Neural cell (in vitro differentiated cells): ENCODE data around the gene ANKS1B. TPM values are rescaled to one million over a fixed set of nuclear protein-coding genes. Genes with fewer than 3 reads are reported as not detected.

Source experiments
- H2AFZ ChIP-seq: fragments of 200-600, 300-800 bp; sonication (generic), shearing (Covaris generic); 2 replicates; pipeline ENCODE4 v1.6.0; 2014; ENCODE audit warnings: low read depth, mild to moderate bottlenecking, antibody characterized with exemption, low read length, moderate library complexity
- H3F3A ChIP-seq: fragments of 200-600 bp; shearing (Covaris generic); 2 replicates; pipeline ENCODE4 v1.6.1; 2016; ENCODE audit warnings: mild to moderate bottlenecking, moderate library complexity, mixed read lengths, antibody characterized with exemption, low read length; ENCODE audit not compliant: insufficient read depth, poor library complexity, severe bottlenecking
- H3K27ac ChIP-seq: fragments of 200-600, 300-800 bp; sonication (generic), shearing (Covaris generic); 2 replicates; pipeline ENCODE4 v1.5.1; 2014; ENCODE audit warnings: mild to moderate bottlenecking, low read length, moderate library complexity
- H3K27me3 ChIP-seq: fragments of 300-800, 200-600 bp; sonication (generic), shearing (Covaris generic); 2 replicates; pipeline ENCODE4 v1.6.0; 2014; ENCODE audit warnings: mild to moderate bottlenecking, low read depth, low read length, moderate library complexity; ENCODE audit not compliant: insufficient read depth
- H3K36me3 ChIP-seq: fragments of 300-800, 200-600 bp; sonication (generic), shearing (Covaris generic); 2 replicates; pipeline ENCODE4 v1.5.1; 2014; ENCODE audit warnings: mild to moderate bottlenecking, antibody characterized with exemption, low read length, moderate library complexity; ENCODE audit not compliant: insufficient read depth
- H3K4me2 ChIP-seq: fragments of 300-800, 200-600 bp; sonication (generic), shearing (Covaris generic); 2 replicates; pipeline ENCODE4 v1.6.0; 2014; ENCODE audit warnings: mild to moderate bottlenecking, low read length
- H3K4me3 ChIP-seq: fragments of 300-800, 200-600 bp; sonication (generic), shearing (Covaris generic); 2 replicates; pipeline ENCODE4 v1.5.1; 2014; ENCODE audit warnings: mild to moderate bottlenecking, low read length, moderate library complexity
- H3K79me2 ChIP-seq: fragments of 200-600 bp; shearing (Covaris generic); replicated peaks from 2 replicates; pipeline ENCODE4 v1.6.0; 2014; ENCODE audit warnings: mild to moderate bottlenecking, low read length, moderate library complexity; ENCODE audit not compliant: insufficient read depth
- H3K9ac ChIP-seq: fragments of 300-800, 200-600 bp; sonication (generic), shearing (Covaris generic); 2 replicates; pipeline ENCODE4 v1.6.1; 2016; ENCODE audit warnings: mild to moderate bottlenecking, low read length, mixed read lengths
- H3K9me2 ChIP-seq: fragments of 200-600 bp; shearing (Covaris generic); 2 replicates; pipeline ENCODE4 v1.6.1; 2016; ENCODE audit warnings: mild to moderate bottlenecking, low read length, mixed read lengths; ENCODE audit not compliant: insufficient read depth
- H3K9me3 ChIP-seq: fragments of 200-600, 300-800 bp; sonication (generic), shearing (Covaris generic); 2 replicates; pipeline ENCODE4 v1.6.1; 2016; ENCODE audit warnings: mild to moderate bottlenecking, mixed run types, low read length, moderate library complexity, mixed read lengths
- H4K20me1 ChIP-seq: fragments of 200-600 bp; shearing (Covaris generic); 2 replicates; pipeline ENCODE4 v1.6.1; 2016; ENCODE audit warnings: mild to moderate bottlenecking, mixed run types; ENCODE audit not compliant: insufficient read depth
- CTCF ChIP-seq: fragments of 450-650 bp; IDR thresholded peaks from 2 replicates; pipeline ENCODE4 v1.5.1; 2014; ENCODE audit warnings: antibody characterized with exemption, mild to moderate bottlenecking, moderate library complexity; ENCODE audit not compliant: poor library complexity, severe bottlenecking
- EP300 ChIP-seq: fragments of 450-650 bp; conservative IDR thresholded peaks from 2 replicates; pipeline ENCODE4 v1.6.1; 2014; ENCODE audit warnings: antibody characterized with exemption, mild to moderate bottlenecking, moderate library complexity; ENCODE audit not compliant: poor library complexity, severe bottlenecking
- EZH2 ChIP-seq: fragments of 200-600, 300-800 bp; shearing (Covaris generic), sonication (generic); IDR thresholded peaks from 2 replicates; pipeline ENCODE4 v1.6.1; 2014; ENCODE audit warnings: antibody characterized with exemption, low read length, borderline replicate concordance, mild to moderate bottlenecking; ENCODE audit not compliant: insufficient read depth, poor library complexity, severe bottlenecking
- MXI1 ChIP-seq: fragments of 450-650 bp; conservative IDR thresholded peaks from 2 replicates; pipeline ENCODE4 v1.6.1; 2014; ENCODE audit warnings: antibody characterized with exemption, mild to moderate bottlenecking; ENCODE audit not compliant: poor library complexity, severe bottlenecking
- POLR2AphosphoS5 ChIP-seq: IDR thresholded peaks from 2 replicates; pipeline ENCODE4 v1.6.1; 2012
- RAD21 ChIP-seq: fragments of 450-650 bp; conservative IDR thresholded peaks from 2 replicates; pipeline ENCODE4 v1.6.1; 2014; ENCODE audit warnings: antibody characterized with exemption, mild to moderate bottlenecking, moderate library complexity
- REST ChIP-seq: IDR thresholded peaks from 2 replicates; pipeline ENCODE4 v1.6.1; 2012; ENCODE audit warnings: borderline replicate concordance
- SMC3 ChIP-seq: fragments of 450-650 bp; conservative IDR thresholded peaks from 2 replicates; pipeline ENCODE4 v1.6.1; 2014; ENCODE audit warnings: antibody characterized with exemption, mild to moderate bottlenecking, moderate library complexity; ENCODE audit not compliant: poor library complexity
- TAF1 ChIP-seq: IDR thresholded peaks from 2 replicates; pipeline ENCODE4 v1.6.1; 2012; ENCODE audit warnings: low read depth
- polyA plus RNA-seq: library from polyadenylated mRNA; depleted of rRNA; stranded (reverse); fragments of >200 nt; gene quantifications from 2 replicates; pipeline ENCODE4 v1.2.3, GENCODE V29; 2014

Gene ANKS1B
- polyA plus RNA-seq, 1 donor from 2014 or later, result 65.6 TPM

DNA sequence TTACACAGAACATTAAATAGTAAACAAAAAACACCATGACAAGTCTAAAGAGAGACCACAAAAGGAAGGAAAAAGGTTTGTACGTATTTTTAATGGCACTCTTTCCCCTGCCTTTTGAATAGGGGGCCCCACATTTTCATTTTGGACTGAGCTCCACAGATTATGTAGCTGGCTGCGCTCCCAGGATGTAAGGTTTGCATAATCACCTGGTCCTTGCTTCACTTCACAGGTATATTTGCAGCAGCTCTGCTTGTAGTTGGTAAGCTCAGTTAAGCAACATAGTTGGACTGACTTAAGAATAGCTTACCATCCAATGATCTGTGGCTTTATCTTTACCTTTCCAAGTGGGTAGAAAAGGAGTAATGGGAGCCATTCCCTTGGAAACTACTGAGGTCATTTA lies 885.0 kb downstream of the ANKS1B start:
- Histone ChIP-seq H3K9ac (no peak overlapping the region), H3K27ac (no peak overlapping the region)
- no peak for TF ChIP-seq SMC3
- no peak for TF ChIP-seq RAD21
- TF ChIP-seq REST, result no peak
- TF ChIP-seq POLR2AphosphoS5, result no peak
- no peak for TF ChIP-seq CTCF
- no peak for TF ChIP-seq EP300
- TF ChIP-seq EZH2, result no peak
- no peak for TF ChIP-seq TAF1
- TF ChIP-seq MXI1, result no peak

GRCh38 chr12:99097171-99097570 lies 887.6 kb downstream of the ANKS1B start:
- no peak overlapping the region for H3K4me2 ChIP-seq
- no peak for TF ChIP-seq SMC3
- no peak for TF ChIP-seq REST
- no peak for TF ChIP-seq CTCF
- no peak for TF ChIP-seq POLR2AphosphoS5
- TF ChIP-seq RAD21, result no peak
- no peak for TF ChIP-seq EZH2
- no peak for TF ChIP-seq EP300
- TF ChIP-seq MXI1, result no peak
- TF ChIP-seq TAF1, result no peak

More for the DNA sequence above, 885.0 kb downstream of the ANKS1B start:
- Histone ChIP-seq H3K79me2 (no peaks in the 10 kb centered on the region), H3K4me3 (no peak overlapping the region), H4K20me1 (no peaks in the 10 kb centered on the region), H3K27me3 (no peaks in the 10 kb centered on the region), H3F3A (no peaks in the 10 kb centered on the region), H3K36me3 (no peaks in the 10 kb centered on the region), H3K9me3 (no peaks in the 10 kb centered on the region), H3K4me2 (no peak overlapping the region), H3K9me2 (no peaks in the 10 kb centered on the region), H2AFZ (no peak overlapping the region)

More at GRCh38 chr12:99097171-99097570, 887.6 kb downstream of the ANKS1B start:
- H3F3A ChIP-seq, result no peaks in the 10 kb centered on the region
- H3K9ac ChIP-seq, result no peak overlapping the region
- H3K79me2 ChIP-seq, result no peaks in the 10 kb centered on the region
- H3K9me3 ChIP-seq, result no peaks in the 10 kb centered on the region
- no peaks in the 10 kb centered on the region for H3K36me3 ChIP-seq
- H3K27me3 ChIP-seq, result no peaks in the 10 kb centered on the region
- H2AFZ ChIP-seq, result no peak overlapping the region
- H4K20me1 ChIP-seq, result no peaks in the 10 kb centered on the region
- no peaks in the 10 kb centered on the region for H3K9me2 ChIP-seq
- no peak overlapping the region for H3K4me3 ChIP-seq
- no peak overlapping the region for H3K27ac ChIP-seq
